ENCODE results near the gene THEMIS.
"Not testable (repeated sequence)": the region's sequence is repeated elsewhere in the genome, so short reads cannot be mapped to it uniquely, and the experiment has no call there.

The THEMIS gene

DNA sequence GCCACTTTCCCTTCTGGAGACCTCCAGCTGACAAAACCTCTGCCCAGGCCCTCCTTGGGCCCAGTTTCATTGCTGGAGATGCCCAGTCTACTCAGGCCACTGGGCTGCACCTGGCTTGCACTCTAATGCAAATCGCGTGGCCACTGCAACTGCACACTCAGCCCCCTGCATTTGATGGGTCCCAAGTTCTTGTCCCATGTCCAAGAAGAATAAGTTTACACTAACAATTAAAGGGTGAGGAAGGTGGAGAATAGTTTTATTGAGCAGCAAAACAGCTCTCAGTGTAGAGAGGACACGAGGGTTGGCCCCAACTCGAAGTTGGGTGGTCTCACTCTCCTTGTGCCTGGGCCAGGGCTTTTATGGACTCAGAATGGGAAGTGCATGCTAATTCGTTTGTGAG, 31.9 kb upstream of the THEMIS start:
- DNase-seq (ENCODE audit: low read depth in 2 of 2) = no peak
- TF ChIP-seq, protein P1, sequence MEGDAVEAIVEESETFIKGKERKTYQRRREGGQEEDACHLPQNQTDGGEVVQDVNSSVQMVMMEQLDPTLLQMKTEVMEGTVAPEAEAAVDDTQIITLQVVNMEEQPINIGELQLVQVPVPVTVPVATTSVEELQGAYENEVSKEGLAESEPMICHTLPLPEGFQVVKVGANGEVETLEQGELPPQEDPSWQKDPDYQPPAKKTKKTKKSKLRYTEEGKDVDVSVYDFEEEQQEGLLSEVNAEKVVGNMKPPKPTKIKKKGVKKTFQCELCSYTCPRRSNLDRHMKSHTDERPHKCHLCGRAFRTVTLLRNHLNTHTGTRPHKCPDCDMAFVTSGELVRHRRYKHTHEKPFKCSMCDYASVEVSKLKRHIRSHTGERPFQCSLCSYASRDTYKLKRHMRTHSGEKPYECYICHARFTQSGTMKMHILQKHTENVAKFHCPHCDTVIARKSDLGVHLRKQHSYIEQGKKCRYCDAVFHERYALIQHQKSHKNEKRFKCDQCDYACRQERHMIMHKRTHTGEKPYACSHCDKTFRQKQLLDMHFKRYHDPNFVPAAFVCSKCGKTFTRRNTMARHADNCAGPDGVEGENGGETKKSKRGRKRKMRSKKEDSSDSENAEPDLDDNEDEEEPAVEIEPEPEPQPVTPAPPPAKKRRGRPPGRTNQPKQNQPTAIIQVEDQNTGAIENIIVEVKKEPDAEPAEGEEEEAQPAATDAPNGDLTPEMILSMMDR (IDR thresholded peaks at IDR 0.05; ENCODE audit: low read depth, low read length) = no peak
- H3K4me3 ChIP-seq (replicated peaks in 1 of 2; ENCODE audit: low read depth in 2 of 2, low read length in 2 of 2) = no peak overlapping the region

DNA sequence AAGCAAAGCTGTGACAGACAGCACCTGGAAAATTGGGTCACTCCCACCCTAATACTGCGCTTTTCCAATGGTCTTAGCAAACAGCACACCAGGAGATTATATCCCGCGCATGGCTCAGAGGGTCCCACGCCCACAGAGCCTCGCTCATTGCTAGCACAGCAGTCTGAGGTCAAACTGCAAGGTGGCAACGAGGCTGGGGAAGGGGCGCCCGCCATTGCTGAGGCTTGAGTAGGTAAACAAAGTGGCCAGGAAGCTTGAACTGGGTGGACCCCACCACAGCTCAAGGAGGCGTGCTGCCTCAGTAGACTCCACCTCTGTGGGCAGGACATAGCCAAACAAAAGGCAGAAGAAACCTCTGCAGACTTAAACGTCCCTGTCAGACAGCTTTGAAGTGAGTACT, 25.6 kb upstream of the THEMIS start:
- H3K4me3 ChIP-seq (replicated peaks in 1 of 2; ENCODE audit: low read depth in 2 of 2, low read length in 2 of 2); DNase-seq (ENCODE audit: low read depth in 2 of 2): not testable (repeated sequence)

DNA sequence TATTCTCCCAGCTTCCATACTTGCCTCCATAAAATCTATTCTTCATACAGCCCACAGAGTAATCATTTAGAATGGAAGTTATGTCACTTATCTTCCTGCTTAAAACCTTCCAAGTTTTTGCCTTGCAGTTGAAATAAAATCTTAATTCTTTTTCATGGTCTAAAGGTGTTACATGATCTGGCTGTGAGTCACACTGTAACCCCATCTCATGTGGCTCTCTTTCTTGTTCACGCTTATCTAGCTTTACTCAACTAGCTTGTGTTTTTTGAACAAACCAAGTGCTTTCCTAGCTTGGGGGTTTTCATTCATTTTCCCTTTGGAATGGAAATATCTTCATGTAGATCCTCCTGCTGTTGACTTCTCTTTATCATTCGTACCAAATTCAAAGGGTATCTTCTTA, 23.6 kb upstream of the THEMIS start:
- no peak for DNase-seq (ENCODE audit: low read depth in 2 of 2)
- TF ChIP-seq, protein P1 (IDR thresholded peaks at IDR 0.05; ENCODE audit: low read depth, low read length) = no peak
- H3K4me3 ChIP-seq (replicated peaks in 1 of 2; ENCODE audit: low read depth in 2 of 2, low read length in 2 of 2) = no peak overlapping the region

DNA sequence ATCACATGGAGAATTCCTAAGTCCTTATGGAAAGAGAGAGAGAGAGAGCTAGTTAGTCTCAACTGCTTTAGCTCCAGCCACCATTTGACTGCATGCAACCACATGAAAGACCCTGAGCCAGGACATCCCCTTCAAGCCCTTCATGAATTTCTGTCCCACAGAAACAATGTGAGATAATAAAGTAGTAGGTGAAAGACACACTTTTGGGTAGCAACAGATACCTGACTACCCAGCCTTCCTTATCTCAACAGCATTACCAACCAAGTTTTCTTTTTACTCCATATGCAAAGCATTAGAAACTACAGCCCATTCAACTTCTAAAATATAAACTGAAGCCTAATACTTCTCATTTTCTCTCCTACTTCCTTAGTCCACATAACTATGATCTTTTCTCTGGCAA, 23.2 kb upstream of the THEMIS start:
- TF ChIP-seq, protein P1 (IDR thresholded peaks at IDR 0.05; ENCODE audit: low read depth, low read length) = no peak
- DNase-seq (ENCODE audit: low read depth in 2 of 2) = no peak
- no peak overlapping the region for H3K4me3 ChIP-seq (replicated peaks in 1 of 2; ENCODE audit: low read depth in 2 of 2, low read length in 2 of 2)

DNA sequence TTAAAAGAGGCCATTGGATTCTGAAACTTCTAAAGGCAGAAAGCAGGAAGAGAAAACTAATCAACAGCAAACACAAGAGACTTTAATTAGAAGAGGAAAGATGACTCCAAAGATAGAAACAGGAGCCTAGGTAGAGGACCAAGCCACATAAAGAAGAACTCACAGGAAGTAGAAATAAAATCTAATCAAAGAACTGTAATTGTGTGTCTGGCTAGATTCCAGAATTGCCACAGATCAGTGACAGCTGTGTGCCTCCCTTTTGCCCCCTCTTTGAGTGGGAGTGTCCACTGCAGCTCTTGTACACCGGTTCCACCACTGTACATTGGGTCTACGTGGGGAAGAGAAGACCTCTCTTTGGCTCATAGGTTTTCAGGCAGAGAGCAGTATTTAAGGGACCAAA, 22.3 kb upstream of the THEMIS start:
- TF ChIP-seq, protein P1 (IDR thresholded peaks at IDR 0.05; ENCODE audit: low read depth, low read length) = no peak
- DNase-seq (ENCODE audit: low read depth in 2 of 2) = no peak
- H3K4me3 ChIP-seq (replicated peaks in 1 of 2; ENCODE audit: low read depth in 2 of 2, low read length in 2 of 2) = no peak overlapping the region

DNA sequence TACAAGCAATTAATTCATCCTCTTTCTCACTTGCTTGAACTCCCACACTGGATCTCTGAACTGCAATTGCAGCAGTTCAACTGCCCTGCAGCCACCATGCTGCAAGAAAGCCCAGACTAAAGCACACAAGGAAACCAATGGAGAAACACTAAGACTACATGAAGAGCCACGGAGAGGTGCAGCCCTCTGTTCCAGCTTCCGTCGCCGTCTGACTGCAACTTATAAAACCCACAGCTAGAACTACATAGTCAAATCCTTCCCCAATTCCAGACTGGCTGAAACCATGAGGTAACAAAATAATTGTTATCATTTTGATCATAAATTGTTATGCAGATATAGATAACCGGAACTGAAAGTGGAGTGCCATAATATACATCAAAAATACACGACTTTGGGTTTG, 21.1 kb upstream of the THEMIS start:
- TF ChIP-seq, protein P1 (IDR thresholded peaks at IDR 0.05; ENCODE audit: low read depth, low read length) = no peak
- H3K4me3 ChIP-seq (replicated peaks in 1 of 2; ENCODE audit: low read depth in 2 of 2, low read length in 2 of 2) = no peak overlapping the region
- DNase-seq (ENCODE audit: low read depth in 2 of 2) = no peak

DNA sequence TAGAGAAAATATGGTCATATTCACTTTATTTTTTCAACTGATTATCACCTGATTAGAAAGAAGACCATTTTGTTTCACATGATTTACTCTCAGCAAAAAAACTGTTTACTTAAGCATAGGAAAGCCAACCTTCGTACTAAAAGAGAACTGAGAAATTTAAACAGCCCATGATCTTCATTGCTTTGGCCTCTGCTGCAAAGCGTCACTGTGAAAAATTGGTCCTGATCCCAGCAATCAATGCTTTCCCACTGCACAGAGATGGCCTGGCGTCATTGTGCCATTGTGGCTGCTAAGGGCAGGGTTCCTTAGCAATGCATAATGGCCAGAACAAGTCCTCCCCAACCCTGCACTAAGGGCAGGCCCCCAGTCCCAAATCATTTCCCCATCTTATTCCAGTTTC, 19.9 kb upstream of the THEMIS start:
- TF ChIP-seq, protein P1 (IDR thresholded peaks at IDR 0.05; ENCODE audit: low read depth, low read length) = no peak
- DNase-seq (ENCODE audit: low read depth in 2 of 2) = no peak

More for the DNA sequence above, 19.9 kb upstream of the THEMIS start:
- H3K4me3 ChIP-seq (replicated peaks in 1 of 2; ENCODE audit: low read depth in 2 of 2, low read length in 2 of 2) = no peak overlapping the region

Data from cardiac fibroblast (primary cell).